HepG2 (cell line): ENCODE results near the gene MCF2L. TPM values are rescaled to one million over a fixed set of nuclear protein-coding genes. Genes with fewer than 3 reads are reported as not detected.

Experiments
- ATAC-seq: fragments of 200-7000 bp; cut with Tn5 transposase; 3 replicates; pipeline ENCODE4 v1.9.1; 2020; ENCODE audit warnings: mild to moderate bottlenecking, moderate library complexity
- BruUV-seq: library from RNA; stranded (reverse); fragments of 400-500 nt; replicated peaks from 2 replicates; lab custom pipeline; 2021; lab: Mats Ljungman, UMichigan
- CTCF ChIA-PET: fragments of 300-600 bp; formaldehyde crosslinking; extraction: SDS; loops from one replicate; lab custom pipeline; 2021; ENCODE audit warnings: low total read pairs, inconsistent platforms, low intra/inter-chr PET ratio; lab: Yijun Ruan, JAX
- POLR2A ChIA-PET: fragments of 350-600 bp; sonication (Branson Sonifier 250); formaldehyde crosslinking; loops from one replicate; lab custom pipeline; 2020; ENCODE audit warnings: antibody characterized with exemption, inconsistent platforms; lab: Yijun Ruan, JAX
- DNase-seq: peaks from one replicate; pipeline ENCODE4 v3.0.0-alpha.2; 2015; ENCODE audit warnings: low spot score
- FAIRE-seq: peaks from 3 replicates; lab custom pipeline; 2011; peaks lifted over from hg19 to GRCh38; lab: Jason Lieb, UNC
- H2AFZ ChIP-seq: one replicate; pipeline ENCODE4 v1.6.1; 2011; ENCODE audit warnings: low read length, inconsistent platforms
- H3K27ac ChIP-seq: fragments of 300-600 bp; 3 replicates; pipeline ENCODE4 v1.8.0; 2011; ENCODE audit warnings: mixed run types, mild to moderate bottlenecking, mixed read lengths, low read length, inconsistent platforms; ENCODE audit not compliant: insufficient read depth; ENCODE audit errors: extremely low read length
- H3K27me3 ChIP-seq, 2 experiments: fragments of 200-600 bp in 1 of 2; 2 replicates in 1 of 2; 3 replicates in 1 of 2; pipeline versions ENCODE4 v1.6.0 to v1.8.0; 2011; ENCODE audit warnings: low read length in 2 of 2, mild to moderate bottlenecking in 2 of 2, moderate library complexity in 2 of 2, inconsistent platforms in 1 of 2; ENCODE audit not compliant: insufficient read depth in 2 of 2, control insufficient read depth in 1 of 2
- H3K36me3 ChIP-seq, 2 experiments: fragments of 200-600 bp in 1 of 2; replicated peaks in 1 of 2; 2 replicates in 1 of 2; 3 replicates in 1 of 2; pipeline versions ENCODE4 v1.5.1 to v1.8.0; 2011; ENCODE audit warnings: low read length in 2 of 2, inconsistent platforms in 1 of 2; ENCODE audit not compliant: insufficient read depth in 2 of 2, control insufficient read depth in 1 of 2
- H3K4me1 ChIP-seq: 2 replicates; pipeline ENCODE4 v1.5.1; 2012; ENCODE audit warnings: low read length, inconsistent platforms; ENCODE audit not compliant: insufficient read depth
- H3K4me2 ChIP-seq: 2 replicates; pipeline ENCODE4 v1.6.0; 2011; ENCODE audit warnings: low read depth, low read length, inconsistent platforms
- H3K4me3 ChIP-seq, 3 experiments: fragments of 200-600 bp in 1 of 3; sonication (generic), shearing (Covaris generic) in 1 of 3; replicated peaks in 1 of 3; 2 replicates each; pipeline ENCODE4 v1.5.1; 2011 to 2016; ENCODE audit warnings: low read length in 3 of 3, inconsistent platforms in 2 of 3, low read depth in 2 of 3, mild to moderate bottlenecking in 2 of 3, control low read depth in 1 of 3, mixed read lengths in 1 of 3; ENCODE audit not compliant: insufficient read depth in 1 of 3
- H3K79me2 ChIP-seq: one replicate; pipeline ENCODE4 v1.6.1; 2011; ENCODE audit warnings: low read length, inconsistent platforms; ENCODE audit not compliant: insufficient read depth
- H3K9ac ChIP-seq: 2 replicates; pipeline ENCODE4 v1.6.0; 2011; ENCODE audit warnings: mild to moderate bottlenecking, low read depth, low read length, inconsistent platforms; ENCODE audit not compliant: insufficient read depth
- H3K9me3 ChIP-seq: 2 replicates; pipeline ENCODE4 v1.5.1; 2012; ENCODE audit warnings: mild to moderate bottlenecking, low read length
- H4K20me1 ChIP-seq: 2 replicates; pipeline ENCODE4 v1.6.0; 2011; ENCODE audit warnings: inconsistent platforms, mild to moderate bottlenecking, low read length, moderate library complexity; ENCODE audit not compliant: insufficient read depth
- BATF2 ChIP-seq: sonication (generic); formaldehyde crosslinking; IDR thresholded peaks from 2 replicates; pipeline ENCODE4 v1.8.0; 2022; ENCODE audit warnings: mild to moderate bottlenecking, missing genetic modification reagents, moderate library complexity
- NCOA5 ChIP-seq: sonication (generic); formaldehyde crosslinking; IDR thresholded peaks from 2 replicates; pipeline ENCODE4 v1.4.0; 2020; ENCODE audit warnings: missing genetic modification reagents
- NONO ChIP-seq, 2 experiments: fragments of 450-650 bp in 1 of 2; sonication (generic) in 1 of 2; formaldehyde crosslinking in 1 of 2; IDR thresholded peaks in 1 of 2; conservative IDR thresholded peaks in 1 of 2; 2 replicates each; pipeline versions ENCODE4 v1.6.1 to v1.8.0; 2017 to 2022; ENCODE audit warnings: mild to moderate bottlenecking in 1 of 2, missing genetic modification reagents in 1 of 2, moderate library complexity in 1 of 2
- RCOR2 ChIP-seq: IDR thresholded peaks from 2 replicates; pipeline ENCODE4 v1.6.1; 2016; ENCODE audit warnings: missing biosample characterization, missing genetic modification reagents
- TSC22D2 ChIP-seq: sonication (generic); formaldehyde crosslinking; IDR thresholded peaks from 2 replicates; pipeline ENCODE4 v1.5.1; 2020; ENCODE audit warnings: missing genetic modification reagents, mild to moderate bottlenecking, borderline replicate concordance
- XBP1 ChIP-seq: sonication (generic); formaldehyde crosslinking; IDR thresholded peaks from 2 replicates; pipeline ENCODE4 v1.5.0; 2020; ENCODE audit warnings: missing genetic modification reagents
- ZBTB38 ChIP-seq: sonication (generic); formaldehyde crosslinking; IDR thresholded peaks from 2 replicates; pipeline ENCODE4 v1.5.1; 2020; ENCODE audit warnings: mild to moderate bottlenecking, missing genetic modification reagents
- ZNF382 ChIP-seq: sonication (generic); formaldehyde crosslinking; IDR thresholded peaks from 2 replicates; pipeline ENCODE4 v1.5.0; 2020; ENCODE audit warnings: missing genetic modification reagents, mild to moderate bottlenecking, borderline replicate concordance
- WGBS: methylation state at CpG from one replicate; pipeline ENCODE4 v1.1.6; 2017; ENCODE audit warnings: low lambda C conversion rate; 5-methylcytosine and 5-hydroxymethylcytosine counted together
- in situ Hi-C: cut with HindIII; loops from 2 replicates; pipeline ENCODE4 v1.10.0; 2017; ENCODE audit warnings: low pct_unique_long_range_greater_than_20kb; ENCODE audit not compliant: extremely low pct_ligation_motif_present
- intact Hi-C: fragments of 100-400 bp; cut with micrococcal nuclease; formaldehyde crosslinking; loops from one replicate; pipeline ENCODE4 v1.10.0; 2022; ENCODE audit not compliant: unreplicated experiment
- polyA plus RNA-seq, 8 experiments: library from polyadenylated mRNA; depleted of rRNA in 3 of 8; stranded (reverse) in 7 of 8; unstranded in 1 of 8; fragments of >200 nt; fragmentation: Illumina TruSeq in 4 of 8; extraction: Trizol in 4 of 8; gene quantifications; 2 replicates each; pipeline versions ENCODE4 v1.2.1 to v1.2.3, GENCODE V29; 2011 to 2016; ENCODE audit warnings: low read depth in 4 of 8, missing spikeins in 1 of 8, mixed read lengths in 1 of 8; ENCODE audit not compliant: insufficient read depth in 1 of 8
- total RNA-seq, 5 experiments: library from RNA; depleted of rRNA; stranded (reverse); fragments of >200 nt; fragmentation: Illumina TruSeq; extraction: Trizol; gene quantifications; 2 replicates each; pipeline ENCODE4 v1.2.3, GENCODE V29; 2016; ENCODE audit warnings: low read depth in 1 of 5

MCF2L gene
- total and polyA plus RNA-seq, 2 of the 13 experiments (the other 11 are each of a cell fraction or from before 2014, with no cell fraction given), result 19.4 to 28.4 TPM

DNA sequence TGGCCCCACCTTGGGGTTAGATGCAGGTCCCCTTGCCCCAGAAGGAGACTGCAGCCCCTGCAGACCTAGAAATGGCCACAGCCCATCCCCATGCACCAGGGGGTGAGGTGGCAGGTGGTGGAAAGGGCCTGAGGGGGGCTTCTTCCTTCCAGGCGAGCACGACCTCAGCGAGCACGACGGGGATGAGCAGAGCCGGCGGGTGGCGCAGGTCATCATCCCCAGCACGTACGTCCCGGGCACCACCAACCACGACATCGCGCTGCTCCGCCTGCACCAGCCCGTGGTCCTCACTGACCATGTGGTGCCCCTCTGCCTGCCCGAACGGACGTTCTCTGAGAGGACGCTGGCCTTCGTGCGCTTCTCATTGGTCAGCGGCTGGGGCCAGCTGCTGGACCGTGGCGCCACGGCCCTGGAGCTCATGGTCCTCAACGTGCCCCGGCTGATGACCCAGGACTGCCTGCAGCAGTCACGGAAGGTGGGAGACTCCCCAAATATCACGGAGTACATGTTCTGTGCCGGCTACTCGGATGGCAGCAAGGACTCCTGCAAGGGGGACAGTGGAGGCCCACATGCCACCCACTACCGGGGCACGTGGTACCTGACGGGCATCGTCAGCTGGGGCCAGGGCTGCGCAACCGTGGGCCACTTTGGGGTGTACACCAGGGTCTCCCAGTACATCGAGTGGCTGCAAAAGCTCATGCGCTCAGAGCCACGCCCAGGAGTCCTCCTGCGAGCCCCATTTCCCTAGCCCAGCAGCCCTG is 149.4 kb downstream of the MCF2L start:
- H3K4me3 ChIP-seq, result no peak overlapping the region
- H4K20me1 ChIP-seq, result no peaks in the 10 kb centered on the region
- peaks cover 0 to 1% of the 10 kb centered on the region in 2 experiments; a peak in 1 of 5 replicates for H3K36me3 ChIP-seq
- H3K4me1 ChIP-seq, result peaks cover 16% of the 10 kb centered on the region
- no peaks in the 10 kb centered on the region; a peak in 1 of 5 replicates for H3K27me3 ChIP-seq
- H3K9ac ChIP-seq, result no peak overlapping the region
- no peaks in the 10 kb centered on the region for H3K9me3 ChIP-seq
- in situ Hi-C loops (no loop called here), intact Hi-C loops (no loop called here)
- TF ChIP-seq BATF2 (no peak), ZNF382 (CRISPR knock-in tag) (no peak), TSC22D2 (CRISPR knock-in tag) (no peak), NCOA5 (CRISPR knock-in tag) (no peak), RCOR2 (CRISPR knock-in tag) (no peak)
- 85% methylated on average over 6 of the region's 42 CpGs for WGBS
- DNase-seq, result no peak
- ChIA-PET CTCF (no interaction called here), POLR2A (no interaction called here)
- no peak overlapping the region for H3K4me2 ChIP-seq
- peaks cover 9% of the 10 kb centered on the region for H3K79me2 ChIP-seq
- no peak for FAIRE-seq
- H3K27ac ChIP-seq, result no peak overlapping the region
- no peak for ATAC-seq
- no peak overlapping the region for H2AFZ ChIP-seq
- no TSS peak for BruUV-seq

- no peak for ATAC-seq
- no peak for FAIRE-seq
- peaks cover 13% of the 10 kb centered on the region for H3K4me1 ChIP-seq
- TF ChIP-seq NONO (IDR thresholded peaks at IDR 0.05) (no peak), NONO (CRISPR knock-in tag; conservative IDR thresholded peaks at IDR 0.05) (0 out of 2 replicates have a peak, but pooled peaks have one; percentile 33), XBP1 (CRISPR knock-in tag) (no peak), ZBTB38 (peak; percentile 80; the same call in 1 of the 2 replicates)
- TF ChIP-seq, all 625 proteins: peak for 2
- H3K27ac ChIP-seq, result no peak overlapping the region
- intact Hi-C loops (no loop called here), in situ Hi-C loops (no loop called here)
- POLR2A ChIA-PET, result no interaction called here
- DNase-seq, result no peak
- H3K4me2 ChIP-seq, result no peak overlapping the region
- H3K36me3 ChIP-seq, result peaks cover 0 to 1% of the 10 kb centered on the region in 2 experiments; a peak in 1 of 5 replicates
- BruUV-seq, result TSS peak; percentile 35
- peaks cover 17% of the 10 kb centered on the region for H3K79me2 ChIP-seq
- peaks cover 4% of the 10 kb centered on the region; the same call in 1 of the 2 replicates for H4K20me1 ChIP-seq
- CTCF ChIA-PET, result no interaction called here
- no peak overlapping the region for H3K9ac ChIP-seq
- WGBS, result 95% methylated on average over 10 of the region's 16 CpGs
- H3K4me3 ChIP-seq, result no peak overlapping the region
- no peaks in the 10 kb centered on the region; a peak in 1 of 5 replicates for H3K27me3 ChIP-seq
- H3K9me3 ChIP-seq, result no peaks in the 10 kb centered on the region
- H2AFZ ChIP-seq, result no peak overlapping the region
These were observed 150.3 kb downstream of the MCF2L start for GRCh38 chr13:113119166-113119821.
